HEK293 (cell line): ENCODE measurements around the gene BCL7C.

ENCODE experiments used
- CTCF ChIP-seq: fragments of 450-650 bp; formaldehyde crosslinking; IDR thresholded peaks from 2 replicates; pipeline ENCODE4 v1.5.1; 2016; ENCODE audit warnings: missing biosample characterization, missing genetic modification characterization
- YY1 ChIP-seq: fragments of 450-650 bp; formaldehyde crosslinking; IDR thresholded peaks from 2 replicates; pipeline ENCODE4 v1.5.1; 2018; ENCODE audit warnings: missing biosample characterization, missing genetic modification characterization
- ZNF398 ChIP-seq: fragments of 450-650 bp; formaldehyde crosslinking; IDR thresholded peaks from 2 replicates; pipeline ENCODE4 v1.5.1; 2017; ENCODE audit warnings: missing biosample characterization, missing genetic modification characterization
- ZNF792 ChIP-seq: fragments of 450-650 bp; formaldehyde crosslinking; IDR thresholded peaks from 2 replicates; pipeline ENCODE4 v1.5.1; 2016; ENCODE audit warnings: missing biosample characterization, missing genetic modification characterization
- ZSCAN30 ChIP-seq: fragments of 450-650 bp; IDR thresholded peaks from 2 replicates; pipeline ENCODE4 v1.5.1; 2018; ENCODE audit warnings: missing biosample characterization, mild to moderate bottlenecking, missing genetic modification characterization, moderate library complexity
- TF ChIP-seq, protein P1 (sequence below): fragments of 450-650 bp; formaldehyde crosslinking; IDR thresholded peaks from 2 replicates; pipeline ENCODE4 v1.5.1; 2017; ENCODE audit warnings: missing biosample characterization, mild to moderate bottlenecking, missing genetic modification characterization, moderate library complexity

GRCh38 chr16:30886145-30886544 lies 7.7 kb downstream of the BCL7C start:
- TF ChIP-seq YY1 (tag by site-specific recombination) (no peak), ZSCAN30 (no peak), ZNF792 (tag by site-specific recombination) (no peak), ZNF398 (tag by site-specific recombination) (no peak), CTCF (tag by site-specific recombination) (no peak)
- TF ChIP-seq, protein P1, sequence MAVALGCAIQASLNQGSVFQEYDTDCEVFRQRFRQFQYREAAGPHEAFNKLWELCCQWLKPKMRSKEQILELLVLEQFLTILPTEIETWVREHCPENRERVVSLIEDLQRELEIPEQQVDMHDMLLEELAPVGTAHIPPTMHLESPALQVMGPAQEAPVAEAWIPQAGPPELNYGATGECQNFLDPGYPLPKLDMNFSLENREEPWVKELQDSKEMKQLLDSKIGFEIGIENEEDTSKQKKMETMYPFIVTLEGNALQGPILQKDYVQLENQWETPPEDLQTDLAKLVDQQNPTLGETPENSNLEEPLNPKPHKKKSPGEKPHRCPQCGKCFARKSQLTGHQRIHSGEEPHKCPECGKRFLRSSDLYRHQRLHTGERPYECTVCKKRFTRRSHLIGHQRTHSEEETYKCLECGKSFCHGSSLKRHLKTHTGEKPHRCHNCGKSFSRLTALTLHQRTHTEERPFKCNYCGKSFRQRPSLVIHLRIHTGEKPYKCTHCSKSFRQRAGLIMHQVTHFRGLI (tag by site-specific recombination), result no peak
